ENCODE measurements around the gene TUBA4B. TPM values are rescaled to one million over a fixed set of nuclear protein-coding genes. Genes with fewer than 3 reads are reported as not detected.

TUBA4B gene
- total RNA-seq, 4 donors from 2014 or later: not detected

GRCh38 chr2:219206328-219207133, 46.5 kb upstream of the TUBA4B start, which contains the start of gene ZFAND2B:
Gene ZFAND2B (plus strand): TSS chr2:219206782. CDS start chr2:219206988, 206 bp downstream.
- Histone ChIP-seq H3K27me3 (no peaks in the 10 kb centered on the region), H3K4me1 (peaks cover 0 to 24% (median 10%) of the 10 kb centered on the region in 4 donors), H3K4me3 (peak within 1 kb of the TSS; percentile 82 to 92 (median 86)), H3K9me3 (no peaks in the 10 kb centered on the region), H3K36me3 (peaks cover 0 to 26% (median 0%) of the 10 kb centered on the region in 3 donors), H3K27ac (peak within 1 kb of the TSS; percentile 98 to 99 (median 98))
- peak; percentile 97 to 98 (median 98) for DNase-seq
- TF ChIP-seq CTCF (IDR thresholded peaks at IDR 0.05) (peak in 3 of 6 experiments; percentile 36 to 45 (median 44)), POLR2A (IDR thresholded peaks at IDR 0.05) (peak; percentile 96 to 99)

DNA sequence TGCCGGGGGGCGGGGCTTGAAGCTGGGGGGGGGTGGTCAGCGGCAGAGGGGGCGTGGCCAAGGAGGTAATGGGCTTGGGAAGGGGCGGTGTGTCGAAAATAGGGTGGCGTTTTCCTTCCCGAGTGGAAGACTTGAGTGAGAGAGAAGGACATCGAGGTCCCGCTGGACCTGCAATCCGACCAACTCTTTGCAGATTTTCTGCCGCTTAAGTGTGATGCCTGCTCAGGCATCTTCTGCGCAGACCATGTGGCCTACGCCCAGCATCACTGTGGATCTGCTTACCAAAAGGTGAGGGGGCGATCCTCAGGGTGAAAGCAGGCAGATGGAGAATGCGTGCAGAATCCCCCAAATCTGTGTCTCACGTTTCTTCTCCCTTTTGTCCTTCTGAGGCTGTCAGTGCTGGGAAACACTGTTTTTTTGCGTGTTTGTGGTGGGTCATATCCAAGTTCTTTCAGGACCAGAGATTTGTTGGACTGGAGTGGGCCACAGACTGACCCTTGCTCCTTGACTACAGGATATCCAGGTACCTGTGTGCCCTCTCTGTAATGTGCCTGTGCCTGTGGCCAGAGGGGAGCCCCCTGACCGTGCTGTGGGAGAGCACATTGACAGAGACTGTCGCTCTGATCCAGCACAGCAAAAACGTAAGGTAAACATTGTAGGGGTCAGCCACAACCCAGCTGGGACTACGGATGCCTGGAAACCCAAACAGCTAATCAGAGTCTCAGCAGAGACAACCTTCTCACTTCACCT, 45.7 kb upstream of the TUBA4B start:
- H3K27ac ChIP-seq: peak overlapping the region; percentile 98 to 99 (median 98)
- peak in 1 of 3 donors; percentile 49 for DNase-seq
- peaks cover 0 to 24% (median 10%) of the 10 kb centered on the region in 4 donors for H3K4me1 ChIP-seq
- no peak for TF ChIP-seq CTCF (IDR thresholded peaks at IDR 0.05)
- TF ChIP-seq POLR2A (IDR thresholded peaks at IDR 0.05): no peak
- H3K9me3 ChIP-seq: no peaks in the 10 kb centered on the region
- peak overlapping the region; percentile 82 to 92 (median 86) for H3K4me3 ChIP-seq
- no peaks in the 10 kb centered on the region for H3K27me3 ChIP-seq
- H3K36me3 ChIP-seq: peaks cover 0 to 26% (median 0%) of the 10 kb centered on the region in 3 donors

DNA sequence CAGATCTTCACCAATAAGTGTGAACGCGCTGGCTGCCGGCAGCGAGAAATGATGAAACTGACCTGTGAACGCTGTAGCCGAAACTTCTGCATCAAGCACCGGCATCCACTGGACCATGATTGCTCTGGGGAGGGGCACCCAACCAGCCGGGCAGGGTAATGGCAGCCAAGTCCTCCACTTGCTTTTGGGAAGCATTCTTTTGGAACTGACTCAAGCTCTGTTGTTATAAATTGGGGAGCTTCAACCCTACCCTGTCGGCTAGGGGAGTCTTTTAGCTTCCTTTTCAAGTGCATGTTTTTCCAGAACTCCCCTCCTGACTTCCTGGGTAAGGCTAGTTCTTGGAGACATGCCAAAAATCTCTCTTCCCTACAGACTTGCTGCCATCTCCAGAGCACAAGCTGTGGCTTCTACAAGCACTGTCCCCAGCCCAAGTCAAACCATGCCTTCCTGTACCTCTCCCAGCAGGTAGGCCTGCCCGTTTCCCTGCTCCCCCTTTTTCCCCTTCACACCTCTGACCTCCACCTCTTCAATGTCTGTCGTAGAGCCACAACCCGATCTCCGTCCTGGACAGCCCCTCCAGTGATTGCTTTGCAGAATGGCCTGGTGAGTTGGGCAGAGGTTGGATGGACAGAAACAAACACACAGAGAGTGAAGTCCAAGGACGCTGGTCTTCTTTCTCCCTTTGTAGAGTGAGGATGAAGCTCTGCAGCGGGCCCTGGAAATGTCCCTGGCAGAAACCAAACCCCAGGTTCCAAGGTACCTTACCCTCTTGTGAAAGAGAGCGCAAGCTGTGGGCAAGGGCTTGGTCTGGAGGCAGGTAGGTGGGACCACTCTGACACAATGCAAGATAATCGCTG, 44.9 kb upstream of the TUBA4B start:
- H3K36me3 ChIP-seq: peaks cover 0 to 26% (median 0%) of the 10 kb centered on the region in 3 donors
- no peaks in the 10 kb centered on the region for H3K9me3 ChIP-seq
- no peak for TF ChIP-seq POLR2A (IDR thresholded peaks at IDR 0.05)
- no peak for TF ChIP-seq CTCF (IDR thresholded peaks at IDR 0.05)
- DNase-seq: peak in 1 of 3 donors; percentile 40
- H3K4me3 ChIP-seq: peak overlapping the region in 1 of 4 donors; percentile 87
- H3K27me3 ChIP-seq: no peaks in the 10 kb centered on the region
- H3K4me1 ChIP-seq: peaks cover 0 to 24% (median 10%) of the 10 kb centered on the region in 4 donors
- H3K27ac ChIP-seq: peak overlapping the region; percentile 98 to 99 (median 98)

GRCh38 chr2:219209236-219210195, 43.5 kb upstream of the TUBA4B start:
- TF ChIP-seq CTCF (IDR thresholded peaks at IDR 0.05) (no peak), POLR2A (IDR thresholded peaks at IDR 0.05) (no peak)
- H3K36me3 ChIP-seq: peaks cover 0 to 34% (median 0%) of the 10 kb centered on the region in 3 donors
- H3K27me3 ChIP-seq: no peaks in the 10 kb centered on the region
- H3K9me3 ChIP-seq: no peaks in the 10 kb centered on the region
- peak in 1 of 3 donors; percentile 47 for DNase-seq
- peak overlapping the region in 2 of 4 donors; percentile 11 to 64 for H3K27ac ChIP-seq
- H3K4me3 ChIP-seq: no peak overlapping the region
- peaks cover 0 to 24% (median 10%) of the 10 kb centered on the region in 4 donors for H3K4me1 ChIP-seq
